ENCODE data around the gene GSG1L. TPM values are rescaled to one million over a fixed set of nuclear protein-coding genes. Genes with fewer than 3 reads are reported as not detected.

Gene GSG1L
- total RNA-seq, 1 donor from 2014 or later = not detected

DNA sequence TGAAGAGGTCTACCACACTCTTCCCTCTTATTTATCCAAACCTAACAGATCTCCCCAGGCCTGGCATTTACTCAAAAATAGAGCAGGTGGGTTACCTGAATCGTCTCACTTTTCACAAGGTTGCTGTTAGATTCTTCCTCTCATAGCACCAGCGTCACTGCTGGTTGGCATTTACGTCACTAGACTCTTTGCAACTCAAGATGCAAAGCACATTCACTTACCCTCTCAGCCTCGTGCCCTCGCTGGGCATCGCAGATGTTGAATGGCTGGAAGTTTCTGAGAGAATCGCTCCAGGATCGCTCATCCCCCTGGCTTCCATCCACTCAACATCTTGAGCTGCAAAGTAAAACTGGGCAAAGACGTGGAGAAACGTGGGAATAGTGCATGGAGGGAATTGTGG is 21.9 kb downstream of the GSG1L start:
- no peak for DNase-seq (ENCODE audit: low read depth)
- TF ChIP-seq, protein P1, sequence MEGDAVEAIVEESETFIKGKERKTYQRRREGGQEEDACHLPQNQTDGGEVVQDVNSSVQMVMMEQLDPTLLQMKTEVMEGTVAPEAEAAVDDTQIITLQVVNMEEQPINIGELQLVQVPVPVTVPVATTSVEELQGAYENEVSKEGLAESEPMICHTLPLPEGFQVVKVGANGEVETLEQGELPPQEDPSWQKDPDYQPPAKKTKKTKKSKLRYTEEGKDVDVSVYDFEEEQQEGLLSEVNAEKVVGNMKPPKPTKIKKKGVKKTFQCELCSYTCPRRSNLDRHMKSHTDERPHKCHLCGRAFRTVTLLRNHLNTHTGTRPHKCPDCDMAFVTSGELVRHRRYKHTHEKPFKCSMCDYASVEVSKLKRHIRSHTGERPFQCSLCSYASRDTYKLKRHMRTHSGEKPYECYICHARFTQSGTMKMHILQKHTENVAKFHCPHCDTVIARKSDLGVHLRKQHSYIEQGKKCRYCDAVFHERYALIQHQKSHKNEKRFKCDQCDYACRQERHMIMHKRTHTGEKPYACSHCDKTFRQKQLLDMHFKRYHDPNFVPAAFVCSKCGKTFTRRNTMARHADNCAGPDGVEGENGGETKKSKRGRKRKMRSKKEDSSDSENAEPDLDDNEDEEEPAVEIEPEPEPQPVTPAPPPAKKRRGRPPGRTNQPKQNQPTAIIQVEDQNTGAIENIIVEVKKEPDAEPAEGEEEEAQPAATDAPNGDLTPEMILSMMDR (conservative IDR thresholded peaks at IDR 0.05; ENCODE audit: low read depth, low read length) = no peak

DNA sequence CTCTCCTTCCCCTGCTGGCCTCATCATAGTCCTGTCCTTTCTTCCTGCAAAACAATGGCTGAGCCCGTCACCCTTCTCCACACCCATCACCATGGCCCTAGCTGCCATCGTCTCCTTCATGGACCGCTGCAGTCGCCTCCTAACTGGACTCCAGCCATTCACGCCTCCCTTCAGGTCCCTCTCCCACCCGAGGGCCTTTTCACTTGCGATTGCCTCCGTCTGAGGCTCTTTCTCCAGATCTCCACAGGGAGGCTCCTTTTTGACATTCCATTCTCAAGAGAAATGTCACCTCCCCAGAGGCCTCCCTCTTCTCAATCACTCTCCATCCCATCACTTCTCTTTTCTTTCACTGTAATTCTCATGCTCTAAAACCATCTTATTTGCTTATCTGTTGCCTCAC is 23.5 kb downstream of the GSG1L start:
- TF ChIP-seq, protein P1 (conservative IDR thresholded peaks at IDR 0.05; ENCODE audit: low read depth, low read length) = no peak
- DNase-seq (ENCODE audit: low read depth) = no peak
- no peak overlapping the region for H3K4me3 ChIP-seq (ENCODE audit: low read depth, low read length)

More for the DNA sequence above, 21.9 kb downstream of the GSG1L start:
- no peak overlapping the region for H3K4me3 ChIP-seq (ENCODE audit: low read depth, low read length)

DNA sequence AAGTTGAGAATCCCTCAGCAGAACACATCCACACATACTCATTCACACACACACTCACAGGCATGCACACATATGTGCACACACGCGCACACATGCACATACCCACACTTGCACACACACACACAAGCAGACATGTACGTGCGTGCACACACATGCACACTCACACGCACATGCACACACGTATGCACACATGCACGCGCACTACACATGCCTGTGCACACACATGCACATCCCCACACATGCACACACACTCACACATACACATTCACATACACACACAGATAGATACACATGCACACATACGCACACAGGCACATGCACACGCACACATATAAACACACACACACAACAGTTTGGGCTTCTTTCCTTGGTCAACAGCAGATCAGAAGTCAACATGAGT is 24.0 kb downstream of the GSG1L start:
- no peak overlapping the region for H3K4me3 ChIP-seq (ENCODE audit: low read depth, low read length)
- DNase-seq (ENCODE audit: low read depth) = no peak
- TF ChIP-seq, protein P1 (conservative IDR thresholded peaks at IDR 0.05; ENCODE audit: low read depth, low read length) = no peak

DNA sequence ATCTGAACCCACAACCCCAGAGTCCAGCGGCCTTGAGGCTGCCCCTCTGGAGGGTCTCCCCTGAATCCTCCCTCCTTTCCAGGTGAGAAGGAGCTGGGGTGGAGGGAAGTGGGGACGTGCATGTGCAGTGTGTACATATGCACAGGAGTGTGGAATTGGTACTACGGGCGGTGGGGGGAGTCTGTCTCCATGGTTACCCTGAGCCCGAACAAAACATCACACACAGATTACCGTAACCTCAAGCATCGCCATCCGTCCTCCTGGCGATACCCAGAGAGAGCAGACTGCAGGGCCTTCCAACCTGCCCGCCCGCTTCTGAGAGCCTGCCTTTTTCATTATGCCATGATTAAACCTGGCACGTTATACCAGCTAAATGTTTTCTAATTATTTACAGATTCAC is 25.1 kb downstream of the GSG1L start:
- no peak for DNase-seq (ENCODE audit: low read depth)
- H3K4me3 ChIP-seq (ENCODE audit: low read depth, low read length) = no peak overlapping the region
- TF ChIP-seq, protein P1 (conservative IDR thresholded peaks at IDR 0.05; ENCODE audit: low read depth, low read length) = no peak

DNA sequence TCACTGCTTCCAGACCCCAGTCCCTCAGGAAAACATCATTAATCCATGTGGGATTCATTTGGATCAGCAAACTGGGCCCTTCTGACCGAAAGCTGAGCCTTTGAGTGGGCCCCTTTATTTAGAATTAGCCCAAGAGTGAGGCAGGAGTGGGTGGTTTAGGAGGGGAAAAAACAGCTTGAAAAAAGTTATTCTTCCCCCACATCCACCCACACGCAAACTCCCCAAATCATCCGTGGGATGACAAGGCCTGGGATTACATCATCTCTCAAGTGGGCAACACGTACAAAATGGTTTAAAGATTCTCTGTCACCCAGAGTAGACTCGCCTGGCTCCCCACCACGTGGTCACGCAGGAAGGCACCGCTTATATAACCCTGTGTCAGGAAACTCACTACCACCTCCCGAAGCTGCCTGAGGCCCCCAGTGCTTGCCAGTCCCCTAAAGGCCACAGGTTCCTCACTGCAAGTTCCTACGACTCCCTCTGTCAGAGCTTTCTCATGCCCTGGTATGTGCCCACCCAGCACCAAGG is 27.6 kb downstream of the GSG1L start:
- H3K4me3 ChIP-seq (ENCODE audit: low read depth, low read length) = no peak overlapping the region
- TF ChIP-seq, protein P1 (conservative IDR thresholded peaks at IDR 0.05; ENCODE audit: low read depth, low read length) = no peak
- DNase-seq (ENCODE audit: low read depth) = no peak

DNA sequence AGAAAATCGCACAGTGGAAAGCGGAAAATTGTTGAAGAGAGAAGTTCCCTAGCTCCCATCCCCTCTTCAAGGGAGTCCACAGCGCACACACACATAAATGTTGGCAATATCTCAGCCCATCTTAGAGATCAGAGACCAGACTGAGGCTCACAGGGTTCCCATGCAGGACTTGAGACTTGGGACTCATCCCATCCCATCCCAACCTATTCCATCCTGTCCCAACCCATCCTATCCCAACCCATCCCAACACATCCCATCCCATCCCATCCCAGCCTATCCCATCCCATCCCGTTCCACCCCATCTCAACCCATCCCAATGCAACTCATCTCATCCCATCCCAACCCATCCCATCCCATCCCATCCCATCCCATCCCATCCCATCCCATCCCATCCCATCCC is 29.6 kb downstream of the GSG1L start:
- TF ChIP-seq, protein P1 (conservative IDR thresholded peaks at IDR 0.05; ENCODE audit: low read depth, low read length) = no peak
- DNase-seq (ENCODE audit: low read depth) = no peak
- H3K4me3 ChIP-seq (ENCODE audit: low read depth, low read length) = no peak overlapping the region

DNA sequence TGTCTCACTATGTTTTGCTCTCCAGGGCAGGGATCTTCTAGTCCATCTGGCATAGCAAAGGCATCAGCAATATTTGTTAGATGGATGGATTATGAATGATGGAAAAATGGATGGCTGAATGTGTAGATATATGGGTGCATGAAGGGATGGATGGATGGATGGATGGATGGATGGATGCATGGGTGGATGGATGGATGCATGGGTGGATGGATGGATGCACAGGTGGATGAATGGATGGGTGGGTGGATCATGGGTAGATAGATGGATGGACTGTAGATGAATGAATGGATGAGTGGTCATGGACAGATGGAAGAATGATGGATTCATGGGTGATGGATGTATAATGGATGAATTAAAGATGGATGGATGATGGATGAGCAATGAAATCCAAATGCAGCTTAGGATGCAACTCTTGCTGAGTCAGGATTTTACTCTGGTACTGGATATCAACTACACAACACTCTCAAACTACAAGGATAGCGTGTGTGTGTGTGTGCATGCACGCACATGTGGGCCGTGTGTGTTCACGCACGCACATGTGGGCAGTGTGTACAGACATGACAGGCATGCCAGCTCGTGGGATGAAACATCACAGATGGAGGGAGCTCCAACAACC is 34.0 kb downstream of the GSG1L start:
- DNase-seq (ENCODE audit: low read depth) = no peak
- no peak overlapping the region for H3K4me3 ChIP-seq (ENCODE audit: low read depth, low read length)
- TF ChIP-seq, protein P1 (conservative IDR thresholded peaks at IDR 0.05; ENCODE audit: low read depth, low read length) = no peak

Data from epithelial cell of proximal tubule (primary cell).